NCI-H128 (cell line): ENCODE results near the gene IL18R1.

Experiments
- DNase-seq: peaks from one replicate; lab custom pipeline; 2025; ENCODE audit not compliant: unreplicated experiment; lab: John Stamatoyannopoulos, UW

Gene IL18R1

GRCh38 chr2:102345329-102345920 is 10.2 kb upstream of the IL18R1 start:
- no peak for DNase-seq

DNA sequence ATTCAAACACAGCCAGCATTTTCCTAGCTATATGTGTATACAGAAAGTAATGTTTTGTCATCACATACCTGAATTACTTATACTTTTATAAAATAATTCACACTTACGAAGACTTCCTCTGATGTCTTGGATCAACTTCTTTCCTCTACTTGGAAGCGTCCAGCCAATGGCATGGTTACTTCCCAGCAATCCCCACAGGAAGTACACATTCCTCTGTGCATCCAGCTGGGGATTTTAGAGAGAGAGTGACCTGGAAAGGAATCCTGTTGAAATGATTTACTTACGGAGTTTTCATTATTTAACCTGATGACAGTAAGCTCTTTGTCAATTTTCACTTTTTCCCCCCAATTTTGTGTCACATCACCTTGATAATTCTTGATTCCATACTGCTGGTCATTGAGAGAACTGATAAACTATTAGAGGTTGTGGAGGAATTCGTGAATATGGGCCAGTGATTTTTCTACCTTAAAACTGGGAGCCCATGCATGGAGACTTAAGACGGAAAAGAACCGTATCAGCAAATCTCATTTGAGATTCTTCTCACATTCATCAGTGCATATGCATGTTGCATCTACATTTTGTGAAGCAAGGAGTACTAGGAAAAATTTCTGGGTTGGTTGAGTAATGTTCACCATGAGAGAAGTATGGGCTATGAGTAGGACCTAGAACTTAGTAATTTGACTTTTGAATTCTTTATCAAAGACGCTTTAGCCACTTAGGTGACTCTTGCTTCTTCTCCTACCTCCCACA is 9.0 kb upstream of the IL18R1 start:
- no peak for DNase-seq

- no peak for DNase-seq
Observed at GRCh38 chr2:102350137-102350793, 5.3 kb upstream of the IL18R1 start.

- no peak for DNase-seq
Observed at GRCh38 chr2:102356381-102356712, 751 bp downstream of the IL18R1 start.

- no peak for DNase-seq
Observed at GRCh38 chr2:102356741-102357140, 1.1 kb downstream of the IL18R1 start.

DNA sequence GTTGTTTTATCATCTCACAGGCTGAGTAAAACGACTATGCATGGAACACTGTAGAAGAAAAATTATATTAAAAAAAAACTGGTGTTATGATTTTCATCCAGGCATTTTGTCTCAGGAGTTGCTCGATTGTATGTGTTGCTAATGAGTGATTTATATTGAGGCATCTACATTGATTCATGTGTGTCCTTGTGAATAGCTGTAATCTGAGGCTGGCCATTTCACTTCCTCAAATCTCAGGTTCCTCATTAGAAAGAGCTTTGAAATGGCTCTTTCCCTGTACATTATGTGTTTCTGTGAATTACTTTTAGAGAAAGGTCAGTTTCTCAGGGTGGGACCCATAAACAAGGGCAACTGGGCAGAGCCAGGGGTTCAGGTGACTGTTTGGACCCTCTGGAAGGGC is 2.3 kb downstream of the IL18R1 start:
- DNase-seq: no peak

- DNase-seq: no peak
Observed at GRCh38 chr2:102358496-102358895, 2.9 kb downstream of the IL18R1 start.

DNA sequence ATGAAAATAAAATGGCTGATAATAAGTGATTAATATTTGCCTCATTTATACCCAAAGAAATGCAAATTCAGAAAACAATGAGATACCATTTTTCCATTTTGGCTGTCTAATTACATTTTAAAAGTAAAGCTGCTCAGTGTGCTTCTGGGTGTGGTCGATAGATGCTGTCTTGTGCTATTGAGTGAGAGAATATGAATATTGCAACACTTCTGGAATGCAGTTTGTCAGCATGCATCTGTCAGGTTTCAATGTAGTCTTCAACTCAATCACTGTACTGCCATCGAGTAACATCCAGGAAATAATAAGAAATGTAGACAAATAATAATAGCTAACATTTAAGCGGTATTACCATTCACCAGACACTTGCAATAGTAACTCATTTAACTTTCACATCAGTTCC is 3.9 kb downstream of the IL18R1 start:
- DNase-seq: no peak

- DNase-seq: no peak
Observed at GRCh38 chr2:102361632-102362241, 6.1 kb downstream of the IL18R1 start.

DNA sequence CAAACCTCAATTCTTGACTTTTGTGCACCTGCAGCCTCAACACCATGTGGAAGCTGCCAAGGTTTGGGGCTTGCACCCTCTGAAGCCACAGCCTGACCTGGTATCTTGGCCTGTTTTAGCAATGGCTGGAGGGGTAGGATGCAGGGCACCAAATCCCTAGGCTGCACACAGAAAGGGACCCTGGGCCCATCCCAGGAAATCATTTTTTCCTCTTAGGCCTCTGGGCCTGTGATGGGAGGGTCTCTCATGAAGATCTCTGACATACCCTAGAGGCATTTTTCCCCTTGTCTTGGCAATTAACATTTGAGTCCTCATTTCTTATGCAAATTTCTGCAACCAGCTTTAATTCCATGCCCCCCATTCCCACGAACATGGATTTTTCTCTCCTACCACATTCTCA is 10.2 kb downstream of the IL18R1 start:
- DNase-seq: no peak

DNA sequence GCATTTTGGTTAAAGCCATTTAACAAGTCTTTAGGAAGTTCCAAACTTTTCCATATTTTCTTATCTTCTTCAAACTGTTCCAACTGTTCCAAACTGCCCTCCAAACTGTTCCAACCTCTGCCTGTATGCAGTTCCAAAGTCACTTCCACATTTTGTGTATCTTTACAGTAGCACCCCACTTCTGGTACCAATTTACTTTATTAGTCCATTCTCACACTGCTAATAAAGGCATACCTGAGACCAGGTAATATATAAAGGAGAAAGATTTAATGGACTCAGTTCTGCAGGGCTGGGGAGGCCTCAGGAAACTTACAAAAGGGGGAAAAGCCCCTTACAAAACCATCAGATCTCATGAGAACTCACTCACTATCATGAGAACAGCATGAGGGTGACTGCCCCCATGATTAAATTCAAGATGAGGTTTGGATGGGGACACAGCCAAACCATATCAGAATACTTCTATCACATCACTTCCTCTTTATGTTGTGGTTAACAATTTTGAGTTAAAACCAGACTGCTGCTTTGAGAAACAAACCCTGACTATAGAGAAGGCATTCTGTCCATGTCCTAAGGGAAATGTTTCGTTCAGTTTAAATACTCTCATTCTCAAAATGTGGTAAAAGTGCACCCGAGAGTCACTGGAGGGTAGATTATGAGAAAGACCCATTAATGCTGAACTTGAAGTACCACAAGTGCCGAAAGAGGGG is 11.0 kb downstream of the IL18R1 start:
- DNase-seq: no peak

GRCh38 chr2:102367331-102367971 is 11.9 kb downstream of the IL18R1 start:
- no peak for DNase-seq

DNA sequence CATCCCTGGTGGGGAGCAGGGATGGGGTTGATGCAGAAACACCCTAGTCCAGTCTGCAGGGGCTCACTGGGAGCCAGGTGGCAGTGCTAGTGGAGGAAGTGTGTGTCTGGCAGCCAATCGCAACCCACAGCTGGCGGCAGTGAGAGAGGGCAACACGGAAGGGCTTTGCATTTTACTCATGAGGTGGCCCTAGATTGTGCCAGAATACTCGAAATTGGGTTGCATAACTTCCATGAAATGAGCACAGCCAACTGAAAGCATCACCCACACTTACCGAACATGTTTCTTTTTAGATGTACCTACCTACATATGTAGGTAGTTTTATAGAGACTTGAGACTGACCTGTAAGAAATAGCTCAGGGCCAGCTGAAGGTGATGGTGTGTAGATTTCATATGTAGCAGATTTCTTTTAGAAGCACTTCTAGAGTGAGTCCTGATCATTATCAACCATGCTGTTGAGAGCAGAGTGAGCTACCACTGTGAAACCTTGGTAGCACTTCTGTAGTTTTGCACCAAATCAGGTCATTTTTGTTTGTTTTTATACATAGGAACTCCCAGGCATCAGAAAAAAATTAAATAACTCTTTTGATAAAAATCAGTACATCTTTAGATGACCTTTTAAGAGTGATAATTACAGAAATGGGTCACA is 13.0 kb downstream of the IL18R1 start:
- no peak for DNase-seq

DNA sequence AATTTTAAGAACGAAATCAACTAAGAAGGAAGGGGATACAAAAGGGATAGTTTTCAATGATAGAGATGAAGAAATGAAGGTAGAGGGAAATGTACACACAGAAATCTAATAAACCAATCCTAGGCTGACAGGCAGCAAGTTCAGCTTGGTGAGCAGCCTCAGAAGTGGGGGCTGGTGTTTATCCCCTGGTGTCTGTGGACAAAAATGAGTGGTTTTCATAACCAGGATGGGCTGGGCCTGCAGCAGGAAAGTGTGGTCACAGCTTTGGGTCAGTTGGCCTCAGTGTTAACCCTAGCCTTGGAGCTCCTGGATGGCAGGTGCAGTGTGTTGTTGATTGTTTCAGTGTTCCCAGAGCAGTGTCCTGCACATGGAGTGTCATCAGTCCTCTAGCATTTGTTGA is 14.3 kb downstream of the IL18R1 start:
- DNase-seq: no peak

DNA sequence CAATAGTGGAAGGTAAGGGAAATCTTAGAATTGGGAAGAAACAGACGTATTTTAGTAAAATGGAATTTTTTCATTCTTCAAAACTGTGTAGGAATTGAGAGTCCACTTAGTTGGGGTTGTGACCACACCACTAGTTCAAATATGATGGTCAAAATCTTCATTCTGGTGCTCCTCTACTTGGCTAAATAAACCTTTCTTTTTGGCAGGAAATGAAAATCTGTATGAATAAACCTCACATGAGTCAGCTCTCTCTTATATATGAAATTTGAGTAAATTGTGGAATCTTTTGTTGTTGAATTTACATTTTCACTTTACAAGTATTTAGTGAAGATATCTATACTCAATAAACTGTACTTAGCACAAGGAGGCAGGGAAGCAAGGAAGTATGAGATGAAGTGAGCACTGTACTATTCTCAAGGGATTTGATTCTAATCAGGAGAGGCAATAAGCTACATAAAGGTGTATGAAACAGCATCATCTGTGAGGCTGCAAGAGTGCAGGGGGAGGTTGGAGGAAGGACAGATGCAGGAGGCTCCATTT is 20.5 kb downstream of the IL18R1 start:
- DNase-seq: no peak

DNA sequence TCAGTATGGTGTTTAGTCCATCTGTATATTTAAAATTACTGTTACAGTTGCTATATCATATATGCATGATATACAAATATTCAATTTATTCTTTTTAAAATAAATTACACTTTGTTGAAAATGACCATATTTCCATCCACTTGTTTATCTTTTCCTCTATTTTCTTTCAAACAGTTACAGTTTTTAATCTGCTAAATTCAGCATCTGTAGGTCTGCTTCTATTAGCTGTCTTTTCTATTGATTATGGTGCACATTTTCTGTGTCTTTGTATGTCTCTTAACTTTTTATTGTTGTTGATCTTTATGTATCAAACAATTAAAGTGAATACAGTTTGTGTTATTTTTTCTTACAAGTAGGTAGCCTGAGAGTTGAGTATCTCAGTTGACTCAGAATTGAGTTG is 28.1 kb downstream of the IL18R1 start:
- DNase-seq: no peak

- no peak for DNase-seq
Observed at GRCh38 chr2:102385522-102385921, 29.9 kb downstream of the IL18R1 start.

DNA sequence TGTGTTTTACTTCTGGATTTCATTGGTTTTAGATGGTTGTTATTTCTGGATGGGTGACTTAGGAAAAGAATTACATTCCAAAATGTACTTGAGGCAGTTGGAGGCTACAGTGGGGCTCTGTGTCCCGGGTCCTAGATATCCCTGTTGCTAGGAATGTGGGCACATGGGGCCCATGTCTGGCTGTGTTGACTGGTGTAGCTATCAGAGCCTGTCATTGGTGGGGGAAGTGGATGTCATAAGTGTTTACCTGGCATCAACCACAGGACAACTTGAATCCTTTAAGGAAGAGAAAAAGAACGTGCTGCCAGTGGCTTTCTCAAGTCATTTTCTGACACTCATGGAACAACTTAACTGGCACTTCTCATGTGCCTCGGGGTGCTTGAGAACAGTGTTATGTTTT is 30.4 kb downstream of the IL18R1 start:
- no peak for DNase-seq

- DNase-seq: no peak
Observed at GRCh38 chr2:102386867-102387541, 31.4 kb downstream of the IL18R1 start.
